Ovary (tissue), 9 donors: ENCODE measurements around the gene RBM47. TPM values are rescaled to one million over a fixed set of nuclear protein-coding genes. Genes with fewer than 3 reads are reported as not detected.

Source experiments
- DNase-seq, 5 donors: peaks; one replicate each; pipeline ENCODE4 v3.0.0-alpha.2; 2019 to 2020
- H3K27ac ChIP-seq, 2 donors: fragments of 200-600 bp; one replicate each; pipeline versions ENCODE4 v1.5.1 to v1.8.0; 2019 to 2022
- H3K27me3 ChIP-seq: fragments of 200-600 bp; one replicate; pipeline ENCODE4 v1.8.0; 2022
- H3K36me3 ChIP-seq: fragments of 200-600 bp; sonication (generic); one replicate; pipeline ENCODE4 v1.5.1; 2019
- H3K4me1 ChIP-seq: one replicate; pipeline ENCODE4 v1.8.1; 2013; ENCODE audit warnings: mild to moderate bottlenecking, moderate library complexity; ENCODE audit not compliant: insufficient read depth
- H3K4me3 ChIP-seq: fragments of 200-600 bp; sonication (generic); one replicate; pipeline ENCODE4 v1.5.1; 2017
- H3K9me3 ChIP-seq, 2 donors: fragments of 200-600 bp in 1 of 2; sonication (generic) in 1 of 2; one replicate each; pipeline versions ENCODE4 v1.5.1 to v1.8.1; 2013 to 2019; ENCODE audit warnings: mild to moderate bottlenecking in 1 of 2, moderate library complexity in 1 of 2
- CTCF ChIP-seq, 3 donors: fragments of 450-650 bp in 2 of 3; fragments of 200-600 bp in 1 of 3; IDR thresholded peaks; one replicate each; pipeline versions ENCODE4 v1.5.1 to v1.8.0; 2016 to 2022; ENCODE audit warnings: antibody characterized with exemption in 3 of 3, mild to moderate bottlenecking in 1 of 3
- EP300 ChIP-seq: sonication (generic); formaldehyde crosslinking; IDR thresholded peaks from one replicate; pipeline ENCODE4 v1.6.1; 2017; ENCODE audit warnings: antibody characterized with exemption
- POLR2A ChIP-seq: fragments of 450-650 bp; IDR thresholded peaks from one replicate; pipeline ENCODE4 v1.6.1; 2017; ENCODE audit warnings: antibody characterized with exemption, mild to moderate bottlenecking, moderate library complexity
- WGBS, 3 donors: extraction: QIAGEN DNeasy Blood & Tissue Kit in 1 of 3; methylation state at CpG; one replicate each; pipeline versions ENCODE4 v1.1.5 to v1.1.7; 2013 to 2017; 5-methylcytosine and 5-hydroxymethylcytosine counted together
- intact Hi-C, 4 donors: fragments of 100-400 bp; cut with DNase I; formaldehyde crosslinking; loops; one replicate each; pipeline versions ENCODE4 v1.11.0 to v1.15.1; 2022 to 2023
- polyA plus RNA-seq, 2 donors: library from polyadenylated mRNA; stranded (reverse); fragments of 200-250 nt in 1 of 2; fragments of 350-450 nt in 1 of 2; fragmentation: Illumina TruSeq in 1 of 2; extraction: RNeasy Lipid Tissue Mini Kit (QIAGEN cat#74804) in 1 of 2; gene quantifications; one replicate each; pipeline ENCODE4 v1.2.3, GENCODE V29; 2013 to 2014
- total RNA-seq, 7 donors: library from RNA; depleted of rRNA in 2 of 7; stranded (reverse); fragments of >200 nt in 2 of 7; fragmentation: NEBNext Ultra II Directional in 3 of 7; extraction: Animal tissue kit (Norgen Biotek cat#: 25700) in 3 of 7; gene quantifications; one replicate each; pipeline versions ENCODE4 v1.1.0 to v1.2.4, GENCODE V29; 2016 to 2023
- donor health status: DM: no; HTN: no; CAD: no; lungs with moderate emphysema.
- donor health status: DM: no; HTN: no; CAD: no.
- donor health status: Bipolar disorder and iron deficiency.
- donor health status: DM: yes; HTN: yes; CAD: no.
- donor health status: DM: no; HTN: no; CAD: no.
- donor health status: DM: yes; HTN: yes; CAD: no.

The RBM47 gene
- total and polyA plus RNA-seq, 9 donors, result 2.7 to 92.8 (median 10.3) TPM

GRCh38 chr4:40401631-40402030, 228.0 kb downstream of the RBM47 start:
- DNase-seq, result no peak
- no peak for TF ChIP-seq CTCF (IDR thresholded peaks at IDR 0.05)
- no peak for TF ChIP-seq EP300
- no peak for TF ChIP-seq POLR2A
- H3K4me1 ChIP-seq, result no peaks in the 10 kb centered on the region
- no peak overlapping the region for H3K27ac ChIP-seq
- H3K9me3 ChIP-seq, result no peaks in the 10 kb centered on the region
- 17 to 23% (median 17%) methylated on average over 8 of the region's 8 CpGs for WGBS, 3 donors
- no peaks in the 10 kb centered on the region for H3K27me3 ChIP-seq
- H3K4me3 ChIP-seq, result no peak overlapping the region
- no peaks in the 10 kb centered on the region for H3K36me3 ChIP-seq
- intact Hi-C loops, result no loop called here

GRCh38 chr4:40401096-40401495, 228.6 kb downstream of the RBM47 start:
- no peak for TF ChIP-seq CTCF (IDR thresholded peaks at IDR 0.05)
- no peak for TF ChIP-seq POLR2A
- H3K27me3 ChIP-seq, result no peaks in the 10 kb centered on the region

GRCh38 chr4:40399578-40399977, 230.1 kb downstream of the RBM47 start:
- TF ChIP-seq CTCF (IDR thresholded peaks at IDR 0.05) (no peak), EP300 (no peak), POLR2A (no peak)
- no peaks in the 10 kb centered on the region for H3K27me3 ChIP-seq
- no peaks in the 10 kb centered on the region for H3K9me3 ChIP-seq
- intact Hi-C loops, result no loop called here
- DNase-seq, result no peak
- WGBS, 3 donors, result 88 to 92% (median 89%) methylated on average over 3 of the region's 3 CpGs
- H3K4me1 ChIP-seq, result peaks cover 2% of the 10 kb centered on the region
- H3K27ac ChIP-seq, result no peak overlapping the region
- no peak overlapping the region for H3K4me3 ChIP-seq
- no peaks in the 10 kb centered on the region for H3K36me3 ChIP-seq

More at GRCh38 chr4:40401096-40401495, 228.6 kb downstream of the RBM47 start:
- Histone ChIP-seq H3K36me3 (no peaks in the 10 kb centered on the region), H3K9me3 (no peaks in the 10 kb centered on the region), H3K27ac (no peak overlapping the region), H3K4me3 (no peak overlapping the region), H3K4me1 (peaks cover 2% of the 10 kb centered on the region)
- no peak for DNase-seq
- intact Hi-C loops, result no loop called here
- 90% methylated on average over 6 of the region's 6 CpGs for WGBS, 3 donors

GRCh38 chr4:40395908-40396793, 233.5 kb downstream of the RBM47 start:
- H3K4me3 ChIP-seq, result no peak overlapping the region
- peak; percentile 62 to 85 (median 83) for DNase-seq
- peaks cover 2% of the 10 kb centered on the region for H3K4me1 ChIP-seq
- H3K27me3 ChIP-seq, result no peaks in the 10 kb centered on the region
- H3K36me3 ChIP-seq, result no peaks in the 10 kb centered on the region
- no peaks in the 10 kb centered on the region for H3K9me3 ChIP-seq
- intact Hi-C loops, result no loop called here
- no peak overlapping the region for H3K27ac ChIP-seq
- WGBS, 3 donors, result 33 to 43% (median 40%) methylated on average over 7 of the region's 7 CpGs
- TF ChIP-seq CTCF (IDR thresholded peaks at IDR 0.05), result no peak
- TF ChIP-seq POLR2A, result no peak
- TF ChIP-seq EP300, result no peak
